Measurements from ENCODE around the gene NTSR1. TPM values are rescaled to one million over a fixed set of nuclear protein-coding genes. Genes with fewer than 3 reads are reported as not detected.
A peak's percentile ranks its signal among the peaks of the same experiment; 100 is the strongest.

The NTSR1 gene
- total and polyA plus RNA-seq, 2 of the 13 experiments (the other 11 are each of a cell fraction or from before 2014, with no cell fraction given): 0.09 to 0.12 TPM

- peak; percentile 91 for TF ChIP-seq ZNF512B (CRISPR knock-in tag; IDR thresholded peaks at IDR 0.05; ENCODE audit: borderline replicate concordance)
- peak; percentile 98 for TF ChIP-seq MTA1 (CRISPR knock-in tag; IDR thresholded peaks at IDR 0.05; ENCODE audit: borderline replicate concordance)
- no peak for TF ChIP-seq PLRG1 (conservative IDR thresholded peaks at IDR 0.05)
- TF ChIP-seq CSRNP1 (CRISPR knock-in tag; IDR thresholded peaks at IDR 0.05): peak; percentile 97; the same call in 1 of the 2 replicates
- TF ChIP-seq CEBPZ (IDR thresholded peaks at IDR 0.05; ENCODE audit: low read length): no peak
- TF ChIP-seq CREB1 (IDR thresholded peaks at IDR 0.05): no peak
- TF ChIP-seq CREB1 (CRISPR knock-in tag; IDR thresholded peaks at IDR 0.05): no peak; the same call in 1 of the 2 replicates
- TF ChIP-seq PLSCR1 (CRISPR knock-in tag; IDR thresholded peaks at IDR 0.05; ENCODE audit: borderline replicate concordance): no peak
- peak; percentile 79; the same call in 1 of the 2 replicates for TF ChIP-seq ZNF709 (CRISPR knock-in tag; IDR thresholded peaks at IDR 0.05)
- no peak for TF ChIP-seq CHCHD3 (CRISPR knock-in tag; IDR thresholded peaks at IDR 0.05)
- TF ChIP-seq JARID2 (CRISPR knock-in tag; IDR thresholded peaks at IDR 0.05; ENCODE audit: insufficient replicate concordance): no peak
- no peak for TF ChIP-seq ZNF20 (CRISPR knock-in tag; IDR thresholded peaks at IDR 0.05)
- TF ChIP-seq HNRNPLL (IDR thresholded peaks at IDR 0.05; ENCODE audit: low read depth, low read length, poor library complexity, severe bottlenecking): peak; percentile 87
- TF ChIP-seq STAG1 (CRISPR knock-in tag; IDR thresholded peaks at IDR 0.05): peak; percentile 56
- TF ChIP-seq TMF1 (CRISPR knock-in tag; IDR thresholded peaks at IDR 0.05; ENCODE audit: low read depth): peak; percentile 92
- peak; percentile 76; the same call in 1 of the 2 replicates for TF ChIP-seq CENPT (CRISPR knock-in tag; IDR thresholded peaks at IDR 0.05; ENCODE audit: low read depth)
- TF ChIP-seq LRRFIP1 (CRISPR knock-in tag; conservative IDR thresholded peaks at IDR 0.05): no peak; the same call in 1 of the 2 replicates
Observed at GRCh38 chr20:62666736-62667529, 41.7 kb upstream of the NTSR1 start (continued).
